GM21390 (cell line): ENCODE measurements around the gene EFTUD2.
"Not testable (repeated sequence)": the region's sequence is repeated elsewhere in the genome, so short reads cannot be mapped to it uniquely, and the experiment has no call there.

ENCODE experiments used
- ATAC-seq: cut with Tn5 transposase; IDR thresholded peaks from one replicate; pipeline ENCODE4 v1.9.1; 2021; ENCODE audit not compliant: unreplicated experiment

Gene EFTUD2

DNA sequence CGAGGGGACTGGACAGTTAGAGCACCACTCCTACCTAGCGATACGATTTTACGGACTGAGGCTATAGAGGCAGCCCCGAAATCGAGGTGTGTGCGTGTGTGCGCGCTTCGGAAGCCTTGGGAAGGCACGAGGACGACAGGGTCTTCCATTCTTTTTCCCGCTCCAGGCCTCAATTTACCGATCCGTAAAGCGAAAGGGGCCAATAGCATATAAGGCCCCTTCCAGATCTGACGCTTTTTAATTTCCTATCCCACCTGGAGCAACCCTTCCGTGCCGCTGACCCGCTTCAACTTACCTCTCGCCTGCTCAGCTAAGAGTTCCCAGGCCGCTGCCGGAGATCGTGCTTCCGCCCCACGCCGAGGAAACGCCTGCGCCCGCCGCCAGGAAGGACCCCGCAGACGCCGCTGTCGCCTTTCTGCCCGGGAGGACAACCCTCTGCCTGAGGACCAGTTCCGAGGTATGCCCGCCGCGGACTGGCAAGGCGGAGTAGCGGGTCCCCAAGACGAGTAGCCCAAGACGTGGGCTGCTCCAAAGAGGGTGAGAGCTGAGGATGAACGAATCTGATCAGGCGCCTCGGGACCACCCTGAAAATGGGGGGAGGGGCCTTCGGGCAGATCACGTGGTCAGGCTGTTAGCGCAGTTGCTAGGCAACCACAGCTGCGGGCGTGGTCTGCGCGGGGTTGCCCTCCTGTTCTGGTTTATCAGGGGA is at the start of gene EFTUD2:
EFTUD2 (minus strand) TSS at position 372 of the 709 bp plus-strand sequence. CDS start 4,924 bp downstream, outside the sequence.
- peak; percentile 71 for ATAC-seq

DNA sequence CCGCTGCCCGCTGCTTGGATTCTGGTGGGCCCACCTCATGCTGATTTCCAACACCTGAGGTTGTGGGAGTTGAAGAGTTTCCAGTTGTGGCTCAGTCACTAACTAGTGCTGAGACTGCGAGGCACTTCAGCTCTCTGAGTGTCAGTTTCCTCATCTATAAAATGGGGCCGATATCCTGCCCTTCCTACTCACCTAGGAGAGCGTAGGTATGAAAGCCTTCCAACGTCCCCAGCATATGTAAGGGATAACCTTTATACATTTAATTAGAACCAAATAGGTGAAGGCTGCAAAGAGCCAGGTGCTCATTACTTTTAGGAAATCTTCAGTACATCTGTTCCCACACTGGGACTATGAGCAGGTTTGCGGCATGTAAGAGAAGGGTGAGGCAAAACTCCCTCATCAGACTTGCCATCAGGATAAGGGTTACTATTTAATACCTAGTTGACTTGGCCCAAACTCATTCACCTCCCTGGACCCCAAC is 49.1 kb upstream of the EFTUD2 start:
- no peak for ATAC-seq

GRCh38 chr17:44947461-44948314 is 48.4 kb upstream of the EFTUD2 start, which contains the start of gene KIF18B:
KIF18B (minus strand) TSS chr17:44947773; CDS start chr17:44936344, 11,429 bp downstream.
- ATAC-seq, result peak; percentile 85

DNA sequence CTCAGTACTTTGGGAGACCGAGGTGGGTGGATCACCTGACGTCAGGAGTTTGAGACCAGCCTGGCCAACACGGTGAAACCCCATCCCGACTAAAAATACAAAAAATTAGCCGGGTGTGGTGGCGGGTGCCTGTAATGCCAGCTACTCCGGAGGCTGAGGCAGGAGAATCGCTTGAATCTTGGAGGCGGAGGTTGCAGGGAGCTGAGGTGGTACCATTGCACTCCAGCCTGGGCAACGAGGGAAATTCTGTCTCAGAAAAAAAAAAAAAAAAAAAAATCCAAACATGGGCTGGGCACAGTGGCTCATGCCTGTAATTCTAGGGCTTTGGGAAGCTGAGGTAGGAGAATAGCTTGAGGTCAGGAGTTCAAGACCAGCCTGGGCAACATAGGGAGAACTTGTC is 46.4 kb upstream of the EFTUD2 start:
- not testable (repeated sequence) for ATAC-seq

GRCh38 chr17:44942456-44942855 is 43.2 kb upstream of the EFTUD2 start:
- no peak for ATAC-seq

- no peak for ATAC-seq
Measured at GRCh38 chr17:44941712-44942331, 42.6 kb upstream of the EFTUD2 start.

DNA sequence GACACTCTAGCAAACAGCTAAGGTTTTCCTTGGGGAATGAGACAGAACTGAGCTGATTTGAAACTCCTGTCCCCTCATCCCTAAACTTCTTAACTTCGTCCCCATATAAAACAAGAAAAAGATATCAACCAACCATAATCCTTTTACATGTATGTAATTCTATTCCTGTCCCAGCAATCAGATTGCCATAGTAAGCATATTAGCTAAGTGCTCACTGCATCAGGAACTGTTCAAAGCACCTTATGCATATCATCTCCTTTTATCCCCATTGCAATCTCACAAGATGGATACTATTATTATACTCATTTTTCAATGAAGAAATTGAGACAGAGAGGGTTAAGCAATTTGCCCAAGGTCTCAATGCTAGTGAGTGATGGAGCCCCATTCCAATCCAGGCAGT is 41.5 kb upstream of the EFTUD2 start:
- no peak for ATAC-seq

- no peak for ATAC-seq
Measured at GRCh38 chr17:44940317-44940716, 41.1 kb upstream of the EFTUD2 start.

- ATAC-seq, result no peak
Measured at GRCh38 chr17:44935116-44935515, 35.9 kb upstream of the EFTUD2 start.

DNA sequence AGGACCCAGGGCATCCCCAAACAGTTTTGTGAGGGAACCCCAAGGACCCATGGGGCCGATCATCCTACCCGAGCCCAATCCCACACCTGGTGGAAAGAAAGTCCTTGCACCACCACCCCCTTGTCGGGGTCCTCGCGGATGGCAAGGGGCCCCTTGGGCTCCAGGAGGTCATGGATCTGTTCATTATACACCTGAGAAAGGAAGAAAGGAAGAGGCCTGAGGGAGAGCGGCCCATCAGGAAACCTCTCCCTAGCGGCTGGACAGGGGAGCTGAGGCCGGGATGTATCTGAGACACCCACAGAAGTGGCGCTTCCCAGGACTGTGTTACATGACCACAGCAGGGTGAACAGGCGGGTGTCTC is 35.5 kb upstream of the EFTUD2 start:
- ATAC-seq, result no peak

DNA sequence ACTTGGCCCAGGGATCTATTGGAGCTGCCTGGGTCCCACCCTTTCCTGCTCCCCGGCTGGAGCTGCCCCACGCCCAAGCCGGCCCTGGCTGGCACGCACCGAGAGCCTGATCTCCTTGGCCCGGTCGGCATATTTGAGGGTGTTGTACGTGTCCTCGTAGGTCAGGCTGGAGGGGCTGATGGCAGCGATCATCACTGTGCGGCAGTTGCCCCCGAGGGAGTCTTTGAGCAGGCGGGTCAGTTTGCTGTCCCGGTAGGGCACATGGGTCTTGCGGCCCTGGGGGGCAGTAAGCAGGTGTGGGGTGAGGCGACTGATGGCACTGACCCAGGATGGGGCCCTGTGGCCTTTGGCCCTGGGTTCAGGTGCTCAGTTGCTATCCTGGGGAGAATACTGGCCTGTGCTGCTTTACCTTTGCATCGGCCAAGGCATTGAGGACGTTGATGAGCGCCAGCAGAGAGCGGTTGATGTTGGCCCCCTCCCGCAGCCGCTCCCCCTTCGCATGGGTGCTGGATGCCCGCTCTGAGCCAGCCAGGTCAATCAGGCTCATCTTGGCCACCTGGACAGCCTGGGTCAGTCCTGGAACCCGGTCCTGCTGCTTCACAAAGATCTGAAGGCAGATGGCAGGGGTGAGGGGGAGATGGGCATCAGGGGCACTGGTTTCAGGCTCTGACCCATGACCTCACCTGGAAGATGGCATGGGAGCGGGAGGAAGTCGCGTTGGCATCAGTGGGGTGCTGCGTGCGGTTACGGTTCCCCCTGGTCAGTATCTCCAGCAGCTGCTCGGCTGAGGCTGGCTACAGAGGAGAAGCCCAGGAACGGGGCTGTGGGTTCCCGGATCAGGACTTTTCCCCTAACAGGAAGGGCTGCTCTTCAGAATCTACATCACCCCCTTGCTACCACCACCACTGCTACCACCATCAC is 34.8 kb upstream of the EFTUD2 start:
- no peak for ATAC-seq

GRCh38 chr17:44932787-44933097 is 33.5 kb upstream of the EFTUD2 start:
- no peak for ATAC-seq

- ATAC-seq, result no peak
Measured at GRCh38 chr17:44932096-44932786, 33.0 kb upstream of the EFTUD2 start.

GRCh38 chr17:44931376-44931775 is 32.1 kb upstream of the EFTUD2 start:
- no peak for ATAC-seq

DNA sequence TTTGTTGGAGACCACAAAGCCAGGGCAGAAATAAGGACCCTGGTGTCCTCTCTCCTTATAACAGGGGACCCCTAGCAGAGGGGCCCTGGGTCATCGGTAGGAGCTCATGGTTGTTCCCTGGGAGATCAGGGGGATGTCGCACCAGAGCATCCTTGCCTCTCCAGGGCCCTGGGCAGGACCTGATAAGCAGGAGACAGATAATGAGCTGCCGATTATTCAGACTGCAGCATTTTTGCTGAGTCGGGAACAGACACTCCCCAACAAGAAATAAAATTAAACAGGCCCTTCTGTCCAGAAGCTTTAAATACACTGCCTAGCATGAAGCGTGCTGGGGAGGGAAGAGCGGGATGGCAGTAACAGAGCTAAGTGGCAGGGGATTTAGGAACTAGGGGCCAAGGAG is 31.4 kb upstream of the EFTUD2 start:
- ATAC-seq, result no peak

DNA sequence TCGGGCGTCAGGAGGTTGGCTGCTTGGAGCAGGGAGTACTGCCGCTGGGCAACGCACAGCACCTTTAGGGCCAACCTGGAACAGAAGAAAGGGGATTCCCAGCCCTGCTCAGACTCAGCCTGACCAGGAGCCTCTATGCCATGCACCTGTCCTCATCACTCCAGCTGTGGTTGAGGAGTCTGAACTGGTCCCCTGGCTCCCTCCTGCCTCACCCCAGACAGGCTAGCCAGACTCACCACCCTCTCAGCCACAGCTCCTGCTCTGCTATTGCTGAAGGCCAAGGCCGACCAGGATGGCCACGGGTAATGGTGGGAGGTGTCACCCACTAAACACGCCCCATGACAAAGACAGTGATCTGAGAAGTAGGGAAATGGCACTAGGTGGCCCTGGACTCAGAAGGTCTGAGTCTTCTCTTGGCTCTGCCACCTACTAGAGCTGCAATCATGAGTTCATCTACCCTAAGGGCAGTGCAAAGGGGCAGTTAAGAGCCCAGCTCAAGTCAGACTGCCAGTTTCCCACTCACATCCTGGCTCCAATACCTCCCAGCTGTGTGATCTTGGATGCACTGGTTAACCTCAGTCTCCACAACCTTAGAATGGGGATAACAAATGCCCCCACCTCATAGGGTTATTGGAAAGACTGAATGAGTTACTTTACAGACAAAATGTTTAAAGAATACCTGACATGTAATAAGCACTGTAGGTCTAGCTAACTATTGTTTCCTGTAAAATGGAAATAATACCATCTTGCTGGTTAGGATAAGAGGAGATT is 29.9 kb upstream of the EFTUD2 start:
- ATAC-seq, result no peak

DNA sequence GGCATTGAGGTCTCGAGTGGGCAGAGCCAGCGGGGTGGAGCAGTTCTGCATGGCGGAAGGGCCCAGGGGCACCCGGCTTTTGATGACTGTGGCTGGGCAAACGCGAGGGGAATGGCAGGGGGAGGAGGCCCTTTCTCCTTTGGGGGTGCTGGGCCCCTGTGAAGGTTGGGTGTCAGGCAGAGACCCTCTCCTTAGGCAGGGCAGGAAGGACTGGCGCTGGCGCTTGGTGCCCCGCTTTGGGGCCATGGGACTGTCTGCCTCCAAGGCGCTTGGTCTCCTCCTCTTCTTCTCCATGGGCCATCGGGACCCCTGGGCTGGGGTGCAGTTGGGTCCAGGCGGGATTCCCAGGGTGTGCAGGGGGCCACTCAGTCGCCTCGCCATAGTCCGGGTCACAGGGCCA is 28.9 kb upstream of the EFTUD2 start:
- ATAC-seq, result no peak

GRCh38 chr17:44927696-44928095 is 28.5 kb upstream of the EFTUD2 start:
- ATAC-seq, result no peak

DNA sequence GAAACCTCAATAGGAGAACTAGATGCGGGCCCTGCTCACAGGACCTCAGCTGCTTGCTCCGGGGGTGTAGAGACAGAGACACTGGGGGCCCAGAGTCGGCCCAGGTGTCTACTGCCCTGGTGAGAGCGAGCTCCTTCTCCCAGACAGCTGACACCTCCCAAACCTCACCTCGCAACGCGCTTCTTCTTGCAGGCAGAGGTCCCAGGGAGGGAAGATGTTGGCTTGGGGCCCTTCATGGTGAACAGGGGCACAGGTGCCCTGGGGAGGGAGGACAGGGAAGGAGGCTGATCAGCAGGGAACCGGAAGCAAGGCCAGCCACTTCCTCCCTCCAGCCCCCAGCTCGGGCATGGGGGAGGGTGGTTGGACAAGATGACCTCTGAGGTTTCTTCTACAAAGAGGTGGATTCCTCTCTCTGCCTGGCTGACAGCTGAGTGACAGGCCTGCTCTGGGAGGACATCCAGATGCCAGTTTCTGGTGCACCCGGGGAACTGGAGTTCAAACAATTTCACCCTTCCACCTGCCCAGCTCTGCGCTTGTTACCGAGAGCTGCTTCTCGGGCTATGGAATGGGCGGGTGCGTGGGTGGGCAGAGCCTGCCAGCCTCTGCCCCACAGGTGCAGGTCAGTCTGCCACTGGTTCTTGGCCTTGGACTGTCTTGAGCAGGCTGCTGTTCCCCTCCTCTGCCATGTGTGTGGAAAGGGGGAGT is 27.7 kb upstream of the EFTUD2 start:
- ATAC-seq, result no peak
